DND-41 (cell line): ENCODE measurements around the gene LYRM4.

ENCODE experiments used
- ATAC-seq: fragments of 200-7000 bp; cut with Tn5 transposase; 3 replicates; pipeline ENCODE4 v1.9.1; 2021; ENCODE audit warnings: low read depth; ENCODE audit not compliant: insufficient read depth
- DNase-seq: peaks from one replicate; pipeline ENCODE4 v3.0.0-alpha.2; 2020
- H2AFZ ChIP-seq: 2 replicates; pipeline ENCODE4 v1.6.0; 2012; ENCODE audit warnings: low read depth, low read length
- H3K27ac ChIP-seq: 2 replicates; pipeline ENCODE4 v1.5.1; 2012; ENCODE audit warnings: low read length, inconsistent platforms
- H3K27me3 ChIP-seq: fragments of 200-600 bp; sonication (generic); 2 replicates; pipeline ENCODE4 v1.6.0; 2012; ENCODE audit warnings: low read length, mild to moderate bottlenecking, inconsistent platforms; ENCODE audit not compliant: insufficient read depth, poor library complexity
- H3K36me3 ChIP-seq: 2 replicates; pipeline ENCODE4 v1.5.1; 2012; ENCODE audit warnings: low read length, inconsistent platforms; ENCODE audit not compliant: insufficient read depth
- H3K4me1 ChIP-seq: 2 replicates; pipeline ENCODE4 v1.5.1; 2012; ENCODE audit warnings: mild to moderate bottlenecking, low read length; ENCODE audit not compliant: insufficient read depth
- H3K4me2 ChIP-seq: 2 replicates; pipeline ENCODE4 v1.6.0; 2012; ENCODE audit warnings: mild to moderate bottlenecking, moderate library complexity, low read length, inconsistent platforms; ENCODE audit not compliant: insufficient read depth
- H3K4me3 ChIP-seq, 2 experiments: fragments of 200-600 bp in 1 of 2; shearing (Covaris generic) in 1 of 2; 2 replicates each; pipeline ENCODE4 v1.5.1; 2012 to 2016; ENCODE audit warnings: inconsistent platforms in 2 of 2, low read length in 2 of 2, mild to moderate bottlenecking in 2 of 2, low read depth in 1 of 2, moderate library complexity in 1 of 2
- H3K79me2 ChIP-seq: 2 replicates; pipeline ENCODE4 v1.6.0; 2012; ENCODE audit warnings: low read length, inconsistent platforms; ENCODE audit not compliant: insufficient read depth
- H3K9ac ChIP-seq: 2 replicates; pipeline ENCODE4 v1.6.0; 2012; ENCODE audit warnings: low read depth, mild to moderate bottlenecking, inconsistent platforms, low read length, moderate library complexity
- H3K9me3 ChIP-seq: 2 replicates; pipeline ENCODE4 v1.5.1; 2012; ENCODE audit warnings: low read length, moderate library complexity, mild to moderate bottlenecking, inconsistent platforms; ENCODE audit not compliant: insufficient read depth, severe bottlenecking
- H4K20me1 ChIP-seq: 2 replicates; pipeline ENCODE4 v1.6.0; 2012; ENCODE audit warnings: low read length; ENCODE audit not compliant: insufficient read depth
- EZH2 ChIP-seq: IDR thresholded peaks from 3 replicates; pipeline ENCODE4 v1.6.1; 2012; ENCODE audit warnings: borderline replicate concordance, low read depth, mild to moderate bottlenecking, moderate library complexity, low read length, inconsistent platforms; ENCODE audit not compliant: severe bottlenecking
- TF ChIP-seq, protein P1 (sequence below): IDR thresholded peaks from 2 replicates; pipeline ENCODE4 v1.5.1; 2012; ENCODE audit warnings: borderline replicate concordance, low read length, moderate library complexity, mild to moderate bottlenecking; ENCODE audit not compliant: poor library complexity, severe bottlenecking; ENCODE audit errors: extremely low read depth

The LYRM4 gene

DNA sequence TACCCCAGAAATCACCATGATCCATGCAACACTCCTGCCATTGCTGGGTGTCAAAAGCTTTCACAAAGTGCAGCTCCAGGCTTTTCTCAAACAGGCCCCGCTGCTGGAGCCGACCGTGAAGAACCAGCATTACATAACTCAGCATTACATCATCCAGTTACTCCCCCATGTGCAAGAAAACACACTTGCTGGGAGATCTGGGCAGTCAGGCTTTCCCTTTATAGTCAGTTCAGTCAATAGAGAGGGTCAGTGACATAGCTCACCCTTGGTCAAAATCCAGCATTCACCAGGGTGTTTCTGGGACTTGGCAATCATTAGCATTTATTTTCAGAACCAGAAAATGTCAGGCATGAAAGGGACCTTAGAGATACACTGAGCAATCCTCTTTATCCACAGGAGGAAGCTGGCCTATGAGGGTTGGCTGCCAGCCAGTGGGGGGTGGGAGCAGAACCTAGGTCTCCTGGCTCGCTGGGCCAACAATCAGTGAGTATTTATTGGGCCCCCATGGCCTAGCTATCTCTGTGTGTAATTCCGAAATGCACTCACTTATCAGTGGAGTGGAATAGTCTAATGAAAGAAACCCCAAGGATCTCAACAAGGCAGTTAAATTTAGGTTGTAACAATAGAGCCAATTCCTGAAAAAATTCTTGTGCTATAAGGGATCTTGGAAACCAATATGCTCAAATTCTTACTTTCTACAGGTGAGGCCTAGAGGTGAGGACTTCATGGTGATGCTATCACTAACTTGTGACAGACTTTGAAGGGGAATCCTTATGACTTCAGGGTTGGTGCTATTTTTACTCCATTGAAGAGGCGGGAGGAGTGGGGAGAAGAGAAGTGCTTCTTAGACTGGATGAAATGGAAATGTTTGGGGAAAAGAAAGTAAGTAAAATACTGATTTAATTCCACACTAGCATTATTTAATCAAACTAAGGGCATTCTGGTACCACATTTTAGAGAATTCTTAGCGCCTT lies 54.6 kb downstream of the LYRM4 start:
- no peak for ATAC-seq
- H3K36me3 ChIP-seq, result peaks cover 10% of the 10 kb centered on the region; the same call in 1 of the 2 replicates
- no peak overlapping the region for H2AFZ ChIP-seq
- no peaks in the 10 kb centered on the region for H3K4me1 ChIP-seq
- no peaks in the 10 kb centered on the region for H3K79me2 ChIP-seq
- no peak for DNase-seq
- H3K9me3 ChIP-seq, result no peaks in the 10 kb centered on the region
- H3K27ac ChIP-seq, result no peak overlapping the region
- TF ChIP-seq EZH2, result no peak
- TF ChIP-seq, protein P1, sequence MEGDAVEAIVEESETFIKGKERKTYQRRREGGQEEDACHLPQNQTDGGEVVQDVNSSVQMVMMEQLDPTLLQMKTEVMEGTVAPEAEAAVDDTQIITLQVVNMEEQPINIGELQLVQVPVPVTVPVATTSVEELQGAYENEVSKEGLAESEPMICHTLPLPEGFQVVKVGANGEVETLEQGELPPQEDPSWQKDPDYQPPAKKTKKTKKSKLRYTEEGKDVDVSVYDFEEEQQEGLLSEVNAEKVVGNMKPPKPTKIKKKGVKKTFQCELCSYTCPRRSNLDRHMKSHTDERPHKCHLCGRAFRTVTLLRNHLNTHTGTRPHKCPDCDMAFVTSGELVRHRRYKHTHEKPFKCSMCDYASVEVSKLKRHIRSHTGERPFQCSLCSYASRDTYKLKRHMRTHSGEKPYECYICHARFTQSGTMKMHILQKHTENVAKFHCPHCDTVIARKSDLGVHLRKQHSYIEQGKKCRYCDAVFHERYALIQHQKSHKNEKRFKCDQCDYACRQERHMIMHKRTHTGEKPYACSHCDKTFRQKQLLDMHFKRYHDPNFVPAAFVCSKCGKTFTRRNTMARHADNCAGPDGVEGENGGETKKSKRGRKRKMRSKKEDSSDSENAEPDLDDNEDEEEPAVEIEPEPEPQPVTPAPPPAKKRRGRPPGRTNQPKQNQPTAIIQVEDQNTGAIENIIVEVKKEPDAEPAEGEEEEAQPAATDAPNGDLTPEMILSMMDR, result no peak
- no peaks in the 10 kb centered on the region for H3K27me3 ChIP-seq
- peaks cover 7% of the 10 kb centered on the region for H4K20me1 ChIP-seq
- no peak overlapping the region for H3K9ac ChIP-seq
- no peak overlapping the region for H3K4me3 ChIP-seq
- no peak overlapping the region for H3K4me2 ChIP-seq

DNA sequence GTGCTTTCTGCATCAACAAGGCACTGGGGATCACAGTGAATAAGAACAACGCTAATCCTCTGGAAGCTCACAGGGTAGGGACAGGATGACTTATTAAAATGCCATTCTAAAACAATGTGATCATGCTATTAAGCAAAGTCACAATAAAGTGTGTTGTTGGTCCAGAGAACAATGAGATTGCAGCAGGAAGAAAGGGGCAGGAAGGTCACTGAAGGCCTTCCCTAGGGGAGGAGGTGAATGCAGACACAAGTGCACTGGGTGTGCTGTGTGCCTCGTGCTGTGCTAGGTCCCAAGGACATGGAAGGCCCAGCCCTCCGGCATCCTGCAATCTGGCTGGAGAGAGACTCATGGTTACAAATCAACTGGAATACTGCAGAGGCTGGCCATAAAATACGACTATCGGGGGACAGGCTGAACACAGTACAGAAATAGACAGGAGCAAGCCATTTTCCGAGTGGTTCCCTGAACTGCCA lies 55.7 kb downstream of the LYRM4 start:
- no peaks in the 10 kb centered on the region for H3K27me3 ChIP-seq
- no peak overlapping the region for H3K9ac ChIP-seq
- H3K4me1 ChIP-seq, result no peaks in the 10 kb centered on the region
- no peaks in the 10 kb centered on the region for H3K9me3 ChIP-seq
- no peak for TF ChIP-seq EZH2
- TF ChIP-seq, protein P1, result no peak
- ATAC-seq (no peak), DNase-seq (no peak)
- no peak overlapping the region for H3K27ac ChIP-seq
- H2AFZ ChIP-seq, result no peak overlapping the region
- H3K79me2 ChIP-seq, result no peaks in the 10 kb centered on the region
- H3K4me2 ChIP-seq, result no peak overlapping the region
- no peak overlapping the region for H3K4me3 ChIP-seq
- H4K20me1 ChIP-seq, result peaks cover 8% of the 10 kb centered on the region
- H3K36me3 ChIP-seq, result peaks cover 10% of the 10 kb centered on the region; the same call in 1 of the 2 replicates

DNA sequence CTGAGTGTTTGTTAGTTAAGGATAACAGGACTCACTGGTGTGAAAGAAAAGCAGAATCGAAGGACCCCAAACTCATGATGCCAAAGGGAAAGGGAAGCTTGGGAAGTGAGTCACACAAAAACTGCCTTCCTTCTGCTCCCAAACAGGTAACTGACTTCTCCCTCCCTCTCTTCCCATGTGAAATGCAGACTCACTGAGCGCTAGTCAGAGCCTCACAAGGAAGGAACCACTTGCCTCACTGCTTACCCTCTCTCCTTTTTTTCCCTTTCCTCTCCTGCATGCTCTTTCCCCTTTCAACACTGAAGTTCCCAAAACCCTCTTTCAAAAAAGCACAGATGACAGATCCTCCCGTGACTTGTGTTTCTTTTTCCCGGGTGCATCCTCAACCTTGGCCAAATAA lies 56.4 kb downstream of the LYRM4 start:
- Histone ChIP-seq H3K4me2 (no peak overlapping the region), H3K79me2 (no peaks in the 10 kb centered on the region), H3K4me3 (no peak overlapping the region), H3K27me3 (no peaks in the 10 kb centered on the region), H3K9me3 (no peaks in the 10 kb centered on the region), H4K20me1 (peaks cover 8% of the 10 kb centered on the region), H3K4me1 (no peaks in the 10 kb centered on the region), H2AFZ (no peak overlapping the region), H3K27ac (no peak overlapping the region), H3K9ac (no peak overlapping the region), H3K36me3 (peaks cover 10% of the 10 kb centered on the region; the same call in 1 of the 2 replicates)
- DNase-seq (no peak), ATAC-seq (no peak)
- no peak for TF ChIP-seq EZH2
- TF ChIP-seq, protein P1, result no peak
